Measurements from ENCODE around the gene SVIL.
"Not testable (repeated sequence)": the region's sequence is repeated elsewhere in the genome, so short reads cannot be mapped to it uniquely, and the experiment has no call there.

DNA sequence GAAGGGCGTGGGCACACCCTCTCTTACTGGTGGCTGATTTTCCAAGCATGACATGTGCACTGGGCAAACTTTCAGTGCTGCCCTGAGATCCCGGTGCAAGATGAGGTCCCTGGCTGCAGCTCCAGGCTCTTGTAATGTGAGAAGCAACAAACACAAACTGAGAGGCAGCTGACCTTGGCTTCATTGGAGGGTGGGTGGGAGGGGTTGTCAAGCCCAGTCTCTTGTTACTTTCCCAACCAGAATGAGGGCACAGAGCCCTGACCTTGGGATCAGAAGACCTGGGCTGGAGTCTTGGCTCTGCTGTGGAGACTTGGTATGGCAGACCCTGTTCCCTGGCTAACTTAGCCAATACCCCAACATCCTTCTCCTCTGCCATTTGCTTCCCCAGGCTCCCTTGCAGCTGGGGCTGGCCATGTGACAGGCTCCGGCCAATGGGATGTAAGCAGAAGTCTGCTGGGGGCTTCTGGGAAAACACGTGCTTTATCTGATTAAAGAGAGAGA is 170.1 kb downstream of the SVIL start:
- TF ChIP-seq CTCF, POLR2A (IDR thresholded peaks at IDR 0.05): not testable (repeated sequence)

All from Peyer's patch (tissue), 4 donors.